GM18907 (cell line): Measurements from ENCODE around the gene ABITRAM.
"Not testable (repeated sequence)": the region's sequence is repeated elsewhere in the genome, so short reads cannot be mapped to it uniquely, and the experiment has no call there.

Experiments
- ATAC-seq: cut with Tn5 transposase; IDR thresholded peaks from one replicate; pipeline ENCODE4 v1.9.1; 2021; ENCODE audit warnings: mild to moderate bottlenecking, moderate library complexity; ENCODE audit not compliant: unreplicated experiment

Gene ABITRAM

GRCh38 chr9:108934323-108934893 is at the start of gene ABITRAM:
Gene ABITRAM, plus strand, starts transcription at chr9:108934400. Its CDS starts 87 bp downstream, at chr9:108934487.
- ATAC-seq: peak; percentile 83

GRCh38 chr9:108884701-108885100 is 49.5 kb upstream of the ABITRAM start:
- ATAC-seq: no peak

- peak; percentile 99 for ATAC-seq
Observed at GRCh38 chr9:108885643-108886348, 48.4 kb upstream of the ABITRAM start.

GRCh38 chr9:108886594-108887271 is 47.5 kb upstream of the ABITRAM start:
- ATAC-seq: not testable (repeated sequence)

GRCh38 chr9:108889649-108890067 is 44.5 kb upstream of the ABITRAM start:
- ATAC-seq: no peak

GRCh38 chr9:108894225-108894997 is 39.8 kb upstream of the ABITRAM start:
- ATAC-seq: no peak

- ATAC-seq: no peak
Observed at GRCh38 chr9:108897324-108898096, 36.7 kb upstream of the ABITRAM start.

- not testable (repeated sequence) for ATAC-seq
Observed at GRCh38 chr9:108899023-108899695, 35.0 kb upstream of the ABITRAM start.

GRCh38 chr9:108900176-108900575 is 34.0 kb upstream of the ABITRAM start:
- no peak for ATAC-seq

GRCh38 chr9:108903420-108904103 is 30.6 kb upstream of the ABITRAM start:
- ATAC-seq: no peak

- no peak for ATAC-seq
Observed at GRCh38 chr9:108904161-108904560, 30.0 kb upstream of the ABITRAM start.

GRCh38 chr9:108905494-108905893 is 28.7 kb upstream of the ABITRAM start:
- ATAC-seq: no peak

- no peak for ATAC-seq
Observed at GRCh38 chr9:108910402-108910801, 23.8 kb upstream of the ABITRAM start.

GRCh38 chr9:108910914-108911313 is 23.3 kb upstream of the ABITRAM start:
- ATAC-seq: no peak

- ATAC-seq: no peak
Observed at GRCh38 chr9:108911820-108912219, 22.4 kb upstream of the ABITRAM start.

- ATAC-seq: no peak
Observed at GRCh38 chr9:108913391-108913790, 20.8 kb upstream of the ABITRAM start.

GRCh38 chr9:108919517-108919916 is 14.7 kb upstream of the ABITRAM start:
- ATAC-seq: no peak

GRCh38 chr9:108920401-108920800 is 13.8 kb upstream of the ABITRAM start:
- not testable (repeated sequence) for ATAC-seq

GRCh38 chr9:108921200-108921599 is 13.0 kb upstream of the ABITRAM start:
- no peak for ATAC-seq
